Measurements from ENCODE around the gene NDUFV1.
A peak's percentile ranks its signal among the peaks of the same experiment; 100 is the strongest.

The NDUFV1 gene

DNA sequence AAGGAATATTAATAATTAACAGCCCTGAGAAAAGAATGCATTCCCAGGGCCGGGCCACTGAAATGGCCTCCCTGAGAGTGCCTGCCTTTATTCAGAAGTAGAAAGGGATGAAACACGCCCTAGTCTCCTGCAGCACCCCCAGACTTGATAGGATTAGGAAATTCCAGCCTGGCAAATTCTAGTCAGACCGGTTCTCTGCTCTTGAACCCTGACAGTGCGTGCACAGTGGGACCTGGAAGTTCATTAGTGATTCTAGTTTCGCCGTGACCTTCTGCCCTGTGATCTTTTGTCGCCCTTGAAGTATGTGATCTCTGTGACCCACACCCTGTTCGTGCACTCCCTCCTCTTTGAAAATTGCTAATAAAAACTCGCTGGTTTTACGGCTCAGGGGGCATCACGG is 25.3 kb upstream of the NDUFV1 start:
- DNase-seq (ENCODE audit: low read depth): no peak
- TF ChIP-seq, protein P1, sequence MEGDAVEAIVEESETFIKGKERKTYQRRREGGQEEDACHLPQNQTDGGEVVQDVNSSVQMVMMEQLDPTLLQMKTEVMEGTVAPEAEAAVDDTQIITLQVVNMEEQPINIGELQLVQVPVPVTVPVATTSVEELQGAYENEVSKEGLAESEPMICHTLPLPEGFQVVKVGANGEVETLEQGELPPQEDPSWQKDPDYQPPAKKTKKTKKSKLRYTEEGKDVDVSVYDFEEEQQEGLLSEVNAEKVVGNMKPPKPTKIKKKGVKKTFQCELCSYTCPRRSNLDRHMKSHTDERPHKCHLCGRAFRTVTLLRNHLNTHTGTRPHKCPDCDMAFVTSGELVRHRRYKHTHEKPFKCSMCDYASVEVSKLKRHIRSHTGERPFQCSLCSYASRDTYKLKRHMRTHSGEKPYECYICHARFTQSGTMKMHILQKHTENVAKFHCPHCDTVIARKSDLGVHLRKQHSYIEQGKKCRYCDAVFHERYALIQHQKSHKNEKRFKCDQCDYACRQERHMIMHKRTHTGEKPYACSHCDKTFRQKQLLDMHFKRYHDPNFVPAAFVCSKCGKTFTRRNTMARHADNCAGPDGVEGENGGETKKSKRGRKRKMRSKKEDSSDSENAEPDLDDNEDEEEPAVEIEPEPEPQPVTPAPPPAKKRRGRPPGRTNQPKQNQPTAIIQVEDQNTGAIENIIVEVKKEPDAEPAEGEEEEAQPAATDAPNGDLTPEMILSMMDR (IDR thresholded peaks at IDR 0.05; ENCODE audit: insufficient read depth, low read depth, low read length, missing control alignments): no peak
- H3K4me3 ChIP-seq (ENCODE audit: low read depth, low read length): no peak overlapping the region

DNA sequence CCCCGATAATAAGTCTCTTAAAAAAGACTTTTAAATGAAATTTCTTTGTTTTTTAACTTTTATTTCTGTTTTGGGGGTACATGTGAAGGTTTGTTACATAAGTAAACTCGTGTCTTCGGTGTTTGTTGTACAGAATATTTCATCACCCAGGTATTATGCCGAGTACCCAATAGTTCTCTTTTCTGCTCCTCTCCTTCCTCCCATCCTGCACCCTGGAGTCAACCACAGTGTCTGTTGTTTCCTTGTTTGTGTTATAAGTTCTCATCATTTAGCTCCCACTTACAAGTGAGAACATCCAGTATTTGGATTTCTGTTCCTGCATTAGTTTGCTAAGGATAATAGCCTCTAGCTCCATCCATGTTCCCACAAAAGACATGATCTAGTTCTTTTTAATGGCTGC is 24.7 kb upstream of the NDUFV1 start:
- no peak for DNase-seq (ENCODE audit: low read depth)
- H3K4me3 ChIP-seq (ENCODE audit: low read depth, low read length): no peak overlapping the region
- TF ChIP-seq, protein P1 (IDR thresholded peaks at IDR 0.05; ENCODE audit: insufficient read depth, low read depth, low read length, missing control alignments): no peak

DNA sequence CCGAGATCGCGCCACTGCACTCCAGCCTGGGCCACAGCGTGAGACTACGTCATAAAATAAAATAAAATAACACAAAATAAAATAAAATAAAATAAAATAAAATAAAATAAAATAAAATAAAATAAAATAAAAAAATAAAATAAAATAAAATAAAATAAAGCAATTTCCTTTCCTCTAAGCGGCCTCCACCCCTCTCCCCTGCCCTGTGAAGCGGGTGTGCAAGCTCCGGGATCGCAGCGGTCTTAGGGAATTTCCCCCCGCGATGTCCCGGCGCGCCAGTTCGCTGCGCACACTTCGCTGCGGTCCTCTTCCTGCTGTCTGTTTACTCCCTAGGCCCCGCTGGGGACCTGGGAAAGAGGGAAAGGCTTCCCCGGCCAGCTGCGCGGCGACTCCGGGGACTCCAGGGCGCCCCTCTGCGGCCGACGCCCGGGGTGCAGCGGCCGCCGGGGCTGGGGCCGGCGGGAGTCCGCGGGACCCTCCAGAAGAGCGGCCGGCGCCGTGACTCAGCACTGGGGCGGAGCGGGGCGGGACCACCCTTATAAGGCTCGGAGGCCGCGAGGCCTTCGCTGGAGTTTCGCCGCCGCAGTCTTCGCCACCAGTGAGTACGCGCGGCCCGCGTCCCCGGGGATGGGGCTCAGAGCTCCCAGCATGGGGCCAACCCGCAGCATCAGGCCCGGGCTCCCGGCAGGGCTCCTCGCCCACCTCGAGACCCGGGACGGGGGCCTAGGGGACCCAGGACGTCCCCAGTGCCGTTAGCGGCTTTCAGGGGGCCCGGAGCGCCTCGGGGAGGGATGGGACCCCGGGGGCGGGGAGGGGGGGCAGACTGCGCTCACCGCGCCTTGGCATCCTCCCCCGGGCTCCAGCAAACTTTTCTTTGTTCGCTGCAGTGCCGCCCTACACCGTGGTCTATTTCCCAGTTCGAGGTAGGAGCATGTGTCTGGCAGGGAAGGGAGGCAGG is 23.2 kb upstream of the NDUFV1 start, which contains the start of gene GSTP1:
TSS of gene GSTP1 (plus strand) at position 566 of the 958 bp plus-strand sequence. CDS start at position 598, 32 bp downstream.
- DNase-seq (ENCODE audit: low read depth): peak; percentile 91
- H3K4me3 ChIP-seq (ENCODE audit: low read depth, low read length): peak within 1 kb of the TSS; percentile 82
- TF ChIP-seq, protein P1 (IDR thresholded peaks at IDR 0.05; ENCODE audit: insufficient read depth, low read depth, low read length, missing control alignments): peak; percentile 71

DNA sequence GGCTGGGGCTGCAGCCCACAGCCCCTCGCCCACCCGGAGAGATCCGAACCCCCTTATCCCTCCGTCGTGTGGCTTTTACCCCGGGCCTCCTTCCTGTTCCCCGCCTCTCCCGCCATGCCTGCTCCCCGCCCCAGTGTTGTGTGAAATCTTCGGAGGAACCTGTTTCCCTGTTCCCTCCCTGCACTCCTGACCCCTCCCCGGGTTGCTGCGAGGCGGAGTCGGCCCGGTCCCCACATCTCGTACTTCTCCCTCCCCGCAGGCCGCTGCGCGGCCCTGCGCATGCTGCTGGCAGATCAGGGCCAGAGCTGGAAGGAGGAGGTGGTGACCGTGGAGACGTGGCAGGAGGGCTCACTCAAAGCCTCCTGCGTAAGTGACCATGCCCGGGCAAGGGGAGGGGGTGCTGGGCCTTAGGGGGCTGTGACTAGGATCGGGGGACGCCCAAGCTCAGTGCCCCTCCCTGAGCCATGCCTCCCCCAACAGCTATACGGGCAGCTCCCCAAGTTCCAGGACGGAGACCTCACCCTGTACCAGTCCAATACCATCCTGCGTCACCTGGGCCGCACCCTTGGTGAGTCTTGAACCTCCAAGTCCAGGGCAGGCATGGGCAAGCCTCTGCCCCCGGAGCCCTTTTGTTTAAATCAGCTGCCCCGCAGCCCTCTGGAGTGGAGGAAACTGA is 22.4 kb upstream of the NDUFV1 start:
- H3K4me3 ChIP-seq (ENCODE audit: low read depth, low read length): peak overlapping the region; percentile 82
- DNase-seq (ENCODE audit: low read depth): peak; percentile 49
- TF ChIP-seq, protein P1 (IDR thresholded peaks at IDR 0.05; ENCODE audit: insufficient read depth, low read depth, low read length, missing control alignments): no peak

DNA sequence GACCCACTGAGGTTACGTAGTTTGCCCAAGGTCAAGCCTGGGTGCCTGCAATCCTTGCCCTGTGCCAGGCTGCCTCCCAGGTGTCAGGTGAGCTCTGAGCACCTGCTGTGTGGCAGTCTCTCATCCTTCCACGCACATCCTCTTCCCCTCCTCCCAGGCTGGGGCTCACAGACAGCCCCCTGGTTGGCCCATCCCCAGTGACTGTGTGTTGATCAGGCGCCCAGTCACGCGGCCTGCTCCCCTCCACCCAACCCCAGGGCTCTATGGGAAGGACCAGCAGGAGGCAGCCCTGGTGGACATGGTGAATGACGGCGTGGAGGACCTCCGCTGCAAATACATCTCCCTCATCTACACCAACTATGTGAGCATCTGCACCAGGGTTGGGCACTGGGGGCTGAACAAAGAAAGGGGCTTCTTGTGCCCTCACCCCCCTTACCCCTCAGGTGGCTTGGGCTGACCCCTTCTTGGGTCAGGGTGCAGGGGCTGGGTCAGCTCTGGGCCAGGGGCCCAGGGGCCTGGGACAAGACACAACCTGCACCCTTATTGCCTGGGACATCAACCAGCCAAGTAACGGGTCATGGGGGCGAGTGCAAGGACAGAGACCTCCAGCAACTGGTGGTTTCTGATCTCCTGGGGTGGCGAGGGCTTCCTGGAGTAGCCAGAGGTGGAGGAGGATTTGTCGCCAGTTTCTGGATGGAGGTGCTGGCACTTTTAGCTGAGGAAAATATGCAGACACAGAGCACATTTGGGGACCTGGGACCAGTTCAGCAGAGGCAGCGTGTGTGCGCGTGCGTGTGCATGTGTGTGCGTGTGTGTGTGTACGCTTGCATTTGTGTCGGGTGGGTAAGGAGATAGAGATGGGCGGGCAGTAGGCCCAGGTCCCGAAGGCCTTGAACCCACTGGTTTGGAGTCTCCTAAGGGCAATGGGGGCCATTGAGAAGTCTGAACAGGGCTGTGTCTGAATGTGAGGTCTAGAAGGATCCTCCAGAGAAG is 21.6 kb upstream of the NDUFV1 start:
- no peak for DNase-seq (ENCODE audit: low read depth)
- H3K4me3 ChIP-seq (ENCODE audit: low read depth, low read length): peak overlapping the region; percentile 82
- TF ChIP-seq, protein P1 (IDR thresholded peaks at IDR 0.05; ENCODE audit: insufficient read depth, low read depth, low read length, missing control alignments): no peak

DNA sequence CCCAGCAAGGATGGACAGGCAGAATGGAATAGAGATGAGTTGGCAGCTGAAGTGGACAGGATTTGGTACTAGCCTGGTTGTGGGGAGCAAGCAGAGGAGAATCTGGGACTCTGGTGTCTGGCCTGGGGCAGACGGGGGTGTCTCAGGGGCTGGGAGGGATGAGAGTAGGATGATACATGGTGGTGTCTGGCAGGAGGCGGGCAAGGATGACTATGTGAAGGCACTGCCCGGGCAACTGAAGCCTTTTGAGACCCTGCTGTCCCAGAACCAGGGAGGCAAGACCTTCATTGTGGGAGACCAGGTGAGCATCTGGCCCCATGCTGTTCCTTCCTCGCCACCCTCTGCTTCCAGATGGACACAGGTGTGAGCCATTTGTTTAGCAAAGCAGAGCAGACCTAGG is 20.8 kb upstream of the NDUFV1 start:
- no peak overlapping the region for H3K4me3 ChIP-seq (ENCODE audit: low read depth, low read length)
- TF ChIP-seq, protein P1 (IDR thresholded peaks at IDR 0.05; ENCODE audit: insufficient read depth, low read depth, low read length, missing control alignments): no peak
- DNase-seq (ENCODE audit: low read depth): no peak
